ENCODE results near the gene C19orf85. TPM values are rescaled to one million over a fixed set of nuclear protein-coding genes. Genes with fewer than 3 reads are reported as not detected.

C19orf85 gene
- total RNA-seq, 1 experiment from 2014 or later: not detected

DNA sequence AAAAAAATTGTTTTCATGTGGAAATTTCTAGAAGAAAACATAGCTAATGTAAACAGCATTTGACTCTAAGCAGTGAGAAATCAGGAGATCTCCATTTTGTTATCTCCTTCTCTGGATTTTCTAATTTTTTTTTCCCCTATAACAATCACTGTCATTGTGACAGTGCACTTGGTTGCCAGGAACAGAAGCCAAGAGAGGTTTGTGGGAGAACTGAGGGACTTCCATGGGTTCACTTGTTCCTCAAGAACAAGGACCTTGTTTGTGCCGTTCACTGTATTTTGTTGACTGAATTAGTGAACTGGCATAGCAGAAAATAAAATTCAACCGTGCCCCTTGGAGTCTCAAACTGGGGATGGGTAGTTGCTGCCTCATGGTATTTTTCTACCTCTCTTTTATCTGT lies 38.5 kb downstream of the C19orf85 start:
- Histone ChIP-seq H3K9ac (ENCODE audit: low read length) (no peak overlapping the region), H3K9me3 (ENCODE audit: low read length) (no peaks in the 10 kb centered on the region), H3K27ac (ENCODE audit: low read length) (no peak overlapping the region), H3F3A (ENCODE audit: low read length, unreplicated experiment) (no peaks in the 10 kb centered on the region), H3K4me2 (ENCODE audit: low read length) (no peak overlapping the region), H4K20me1 (ENCODE audit: low read length) (no peaks in the 10 kb centered on the region), H3K4me1 (ENCODE audit: insufficient read depth, low read length) (no peaks in the 10 kb centered on the region), H3K4me3 (ENCODE audit: low read length) (no peak overlapping the region), H3K9me2 (replicated peaks; ENCODE audit: low read length) (no peaks in the 10 kb centered on the region), H3K79me2 (ENCODE audit: low read length) (no peaks in the 10 kb centered on the region), H3K27me3 (ENCODE audit: low read length) (peaks cover 18% of the 10 kb centered on the region; the same call in 1 of the 2 replicates), H2AFZ (ENCODE audit: low read length) (no peak overlapping the region), H3K36me3 (ENCODE audit: low read depth, low read length) (no peaks in the 10 kb centered on the region)
- intact Hi-C loops (cut with micrococcal nuclease): no loop called here
- ATAC-seq (no peak), DNase-seq (no peak)
- TF ChIP-seq CTCF (conservative IDR thresholded peaks at IDR 0.05; ENCODE audit: low read depth, low read length) (no peak), EZH2 (IDR thresholded peaks at IDR 0.05; ENCODE audit: low read length, unreplicated experiment) (no peak)
- ChIA-PET POLR2A (ENCODE audit: unreplicated experiment) (interaction anchor here (0.6 kb wide), 1 partner anchor 18 kb away, joined by 4 read pairs; the partner anchor contains the start of gene UBE2S), CTCF (no interaction called here)
- BruUV-seq (replicated peaks): no TSS peak

- no peaks in the 10 kb centered on the region for H3K4me1 ChIP-seq (ENCODE audit: insufficient read depth, low read length)
These were observed 40.0 kb downstream of the C19orf85 start for GRCh38 chr19:55424518-55424917.

More at GRCh38 chr19:55424518-55424917, 40.0 kb downstream of the C19orf85 start:
- H3K9ac ChIP-seq (ENCODE audit: low read length): no peak overlapping the region
- no peak for ATAC-seq
- H3K4me3 ChIP-seq (ENCODE audit: low read length): no peak overlapping the region
- POLR2A ChIA-PET (ENCODE audit: unreplicated experiment): no interaction called here
- H3K79me2 ChIP-seq (ENCODE audit: low read length): no peaks in the 10 kb centered on the region
- intact Hi-C loops (cut with micrococcal nuclease): no loop called here
- no peak overlapping the region for H3K27ac ChIP-seq (ENCODE audit: low read length)
- H3K27me3 ChIP-seq (ENCODE audit: low read length): peaks cover 18% of the 10 kb centered on the region; the same call in 1 of the 2 replicates
- no peaks in the 10 kb centered on the region for H3K9me2 ChIP-seq (replicated peaks; ENCODE audit: low read length)
- no peaks in the 10 kb centered on the region for H3F3A ChIP-seq (ENCODE audit: low read length, unreplicated experiment)
- TF ChIP-seq CTCF (conservative IDR thresholded peaks at IDR 0.05; ENCODE audit: low read depth, low read length): no peak
- no peak for TF ChIP-seq EZH2phosphoT487 (IDR thresholded peaks at IDR 0.05; ENCODE audit: borderline replicate concordance, low read length)
- TF ChIP-seq EZH2 (IDR thresholded peaks at IDR 0.05; ENCODE audit: low read length, unreplicated experiment): no peak
- DNase-seq: no peak
- no peaks in the 10 kb centered on the region for H3K9me3 ChIP-seq (ENCODE audit: low read length)
- H4K20me1 ChIP-seq (ENCODE audit: low read length): no peaks in the 10 kb centered on the region
- CTCF ChIA-PET: no interaction called here
- no peak overlapping the region for H3K4me2 ChIP-seq (ENCODE audit: low read length)
- no TSS peak for BruUV-seq (replicated peaks)
- H3K36me3 ChIP-seq (ENCODE audit: low read depth, low read length): no peaks in the 10 kb centered on the region
- no peak overlapping the region for H2AFZ ChIP-seq (ENCODE audit: low read length)

Measured in PC-3 (cell line).